ENCODE data around the gene TOX4.

DNA sequence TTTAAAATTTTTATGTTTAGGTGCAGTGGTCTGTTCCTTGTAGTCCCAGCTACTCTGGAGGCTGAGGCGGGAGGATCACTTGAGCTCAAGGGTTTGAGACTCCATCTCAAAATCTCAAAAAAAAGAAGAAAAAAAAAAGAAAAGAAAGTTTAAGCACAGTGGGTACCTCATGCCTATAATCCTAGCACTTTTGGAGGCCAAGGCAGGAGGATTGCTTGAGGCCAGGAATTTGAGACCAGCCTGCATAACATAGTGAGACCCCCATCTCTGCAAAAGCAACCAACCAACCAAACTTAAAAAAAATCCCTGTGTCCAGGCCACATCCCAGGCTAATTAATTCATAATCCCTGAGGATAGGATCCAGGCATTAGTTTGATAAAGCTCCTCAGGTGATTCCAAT is 52.5 kb downstream of the TOX4 start:
- no peak for TF ChIP-seq CTCF (IDR thresholded peaks at IDR 0.05; ENCODE audit: control extremely low read depth in 1 of 3, insufficient read depth in 1 of 3, low read depth in 1 of 3, low read length in 3 of 3)
- TF ChIP-seq POLR2AphosphoS5 (IDR thresholded peaks at IDR 0.05; ENCODE audit: low read depth, low read length) = no peak
- no peak for TF ChIP-seq SIX5 (IDR thresholded peaks at IDR 0.05; ENCODE audit: low read depth, low read length)
- no peak for TF ChIP-seq EGR1 (IDR thresholded peaks at IDR 0.05; ENCODE audit: borderline replicate concordance, low read depth, low read length)
